SU-DHL-6 (cell line): ENCODE data around the gene INAFM2.

ENCODE experiments used
- CTCF ChIP-seq: fragments of 200-600 bp; sonication (generic); IDR thresholded peaks from one replicate; pipeline ENCODE4 v1.5.1; 2017; ENCODE audit warnings: antibody characterized with exemption, mild to moderate bottlenecking, low read length, moderate library complexity; ENCODE audit not compliant: insufficient read depth, poor library complexity, severe bottlenecking
- EZH2phosphoT487 ChIP-seq: fragments of 200-600 bp; sonication (generic), shearing (Covaris generic); conservative IDR thresholded peaks from 2 replicates; pipeline ENCODE4 v1.6.1; 2018; ENCODE audit warnings: mild to moderate bottlenecking, antibody characterized with exemption, low read length, moderate library complexity, mixed read lengths

GRCh38 chr15:40335938-40336743 is 12.6 kb downstream of the INAFM2 start:
- TF ChIP-seq CTCF (no peak), EZH2phosphoT487 (no peak)
